ENCODE measurements around the gene CLEC16A. TPM values are rescaled to one million over a fixed set of nuclear protein-coding genes. Genes with fewer than 3 reads are reported as not detected.

Gene CLEC16A
- total and polyA plus RNA-seq, 8 donors, result 17.6 to 38.6 (median 21.6) TPM

GRCh38 chr16:10950393-10950792 lies 6.0 kb downstream of the CLEC16A start:
- DNase-seq (peak in 1 of 4 donors; percentile 10), ATAC-seq (no peak)
- no peak overlapping the region for H3K27ac ChIP-seq
- H3K36me3 ChIP-seq, result no peaks in the 10 kb centered on the region
- peaks cover 6 to 71% of the 10 kb centered on the region in 2 donors for H3K4me1 ChIP-seq
- no peak overlapping the region for H3K4me3 ChIP-seq
- no peaks in the 10 kb centered on the region for H3K27me3 ChIP-seq
- H3K9me3 ChIP-seq, result no peaks in the 10 kb centered on the region
- intact Hi-C loops (cut with DNase I), result no loop called here
- no peak for TF ChIP-seq CTCF (IDR thresholded peaks at IDR 0.05)

GRCh38 chr16:10951026-10951425 lies 6.7 kb downstream of the CLEC16A start:
- H3K27ac ChIP-seq, result no peak overlapping the region

GRCh38 chr16:10954903-10955302 lies 10.5 kb downstream of the CLEC16A start:
- Histone ChIP-seq H3K9me3 (no peaks in the 10 kb centered on the region), H3K27me3 (no peaks in the 10 kb centered on the region), H3K4me3 (no peak overlapping the region), H3K36me3 (peaks cover 0 to 16% of the 10 kb centered on the region in 2 donors), H3K4me1 (peaks cover 4 to 37% of the 10 kb centered on the region in 2 donors), H3K27ac (no peak overlapping the region)
- TF ChIP-seq CTCF (IDR thresholded peaks at IDR 0.05), result no peak
- ATAC-seq (no peak), DNase-seq (peak in 1 of 4 donors; percentile 27)
- intact Hi-C loops (cut with DNase I), result no loop called here

More at GRCh38 chr16:10951026-10951425, 6.7 kb downstream of the CLEC16A start:
- H3K9me3 ChIP-seq, result no peaks in the 10 kb centered on the region
- no peak for TF ChIP-seq CTCF (IDR thresholded peaks at IDR 0.05)
- intact Hi-C loops (cut with DNase I), result no loop called here
- H3K4me1 ChIP-seq, result peaks cover 4 to 65% of the 10 kb centered on the region in 2 donors
- ATAC-seq (no peak), DNase-seq (no peak)
- H3K27me3 ChIP-seq, result no peaks in the 10 kb centered on the region
- H3K36me3 ChIP-seq, result no peaks in the 10 kb centered on the region
- H3K4me3 ChIP-seq, result no peak overlapping the region

GRCh38 chr16:10957771-10958482 lies 13.6 kb downstream of the CLEC16A start:
- TF ChIP-seq CTCF (IDR thresholded peaks at IDR 0.05), result no peak
- DNase-seq, result no peak

GRCh38 chr16:10959161-10959560 lies 14.8 kb downstream of the CLEC16A start:
- Histone ChIP-seq H3K36me3 (peaks cover 0 to 35% of the 10 kb centered on the region in 2 donors), H3K4me1 (peaks cover 3 to 18% of the 10 kb centered on the region in 2 donors), H3K4me3 (no peak overlapping the region), H3K27me3 (no peaks in the 10 kb centered on the region), H3K9me3 (no peaks in the 10 kb centered on the region), H3K27ac (no peak overlapping the region)
- intact Hi-C loops (cut with DNase I), result no loop called here
- ATAC-seq, result no peak
- no peak for DNase-seq
- no peak for TF ChIP-seq CTCF (IDR thresholded peaks at IDR 0.05)

More at GRCh38 chr16:10957771-10958482, 13.6 kb downstream of the CLEC16A start:
- H3K36me3 ChIP-seq, result peaks cover 0 to 26% of the 10 kb centered on the region in 2 donors
- H3K4me3 ChIP-seq, result no peak overlapping the region
- H3K9me3 ChIP-seq, result no peaks in the 10 kb centered on the region
- H3K27me3 ChIP-seq, result no peaks in the 10 kb centered on the region
- peaks cover 4 to 23% of the 10 kb centered on the region in 2 donors for H3K4me1 ChIP-seq
- intact Hi-C loops (cut with DNase I), result no loop called here
- ATAC-seq, result no peak
- no peak overlapping the region for H3K27ac ChIP-seq
